Measurements from ENCODE around the gene MTOR. TPM values are rescaled to one million over a fixed set of nuclear protein-coding genes. Genes with fewer than 3 reads are reported as not detected.
A peak's percentile ranks its signal among the peaks of the same experiment; 100 is the strongest.

Gene MTOR
- total RNA-seq, 1 donor from 2014 or later, result 61.9 TPM

DNA sequence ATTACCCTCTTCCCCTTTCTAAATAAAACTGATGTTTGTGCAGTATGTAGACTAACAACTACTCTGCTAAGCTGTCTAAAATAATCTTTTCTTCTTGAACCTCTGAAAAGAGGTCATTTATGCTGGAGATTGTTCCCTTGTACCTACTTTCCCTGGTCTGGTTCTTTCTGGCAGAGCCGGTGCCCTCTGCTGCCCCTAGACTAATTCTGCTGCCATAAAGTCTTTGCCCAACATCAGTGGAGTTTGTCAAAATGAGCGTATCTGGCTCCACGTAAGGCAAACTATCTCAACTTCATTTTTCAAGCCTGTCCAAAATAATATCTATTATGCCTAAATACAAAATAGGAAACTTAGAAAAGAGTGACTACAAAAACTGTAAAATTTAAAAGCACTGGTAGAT is 104.1 kb downstream of the MTOR start:
- Mint-ChIP-seq H3K36me3 (ENCODE audit: low read depth, unreplicated experiment) (peaks cover 28% of the 10 kb centered on the region), H3K27me3 (ENCODE audit: unreplicated experiment) (peaks cover 1% of the 10 kb centered on the region), H3K4me3 (ENCODE audit: unreplicated experiment) (peak overlapping the region; percentile 14), H3K4me1 (ENCODE audit: unreplicated experiment) (peaks cover 28% of the 10 kb centered on the region), H3K9me3 (ENCODE audit: unreplicated experiment) (no peaks in the 10 kb centered on the region), H3K27ac (ENCODE audit: unreplicated experiment) (peak overlapping the region; percentile 34)
- DNase-seq (ENCODE audit: low spot score), result no peak
- TF ChIP-seq CTCF (IDR thresholded peaks at IDR 0.05; ENCODE audit: unreplicated experiment), result no peak

- no peaks in the 10 kb centered on the region for H3K9me3 Mint-ChIP-seq (ENCODE audit: unreplicated experiment)
- H3K27ac Mint-ChIP-seq (ENCODE audit: unreplicated experiment), result peak overlapping the region; percentile 98
Measured at GRCh38 chr1:11157867-11158266, 104.5 kb downstream of the MTOR start.

GRCh38 chr1:11157394-11157793 is 105.0 kb downstream of the MTOR start:
- peak overlapping the region; percentile 98 for H3K27ac Mint-ChIP-seq (ENCODE audit: unreplicated experiment)
- H3K9me3 Mint-ChIP-seq (ENCODE audit: unreplicated experiment), result no peaks in the 10 kb centered on the region
- peaks cover 1% of the 10 kb centered on the region for H3K27me3 Mint-ChIP-seq (ENCODE audit: unreplicated experiment)

More at GRCh38 chr1:11157867-11158266, 104.5 kb downstream of the MTOR start:
- DNase-seq (ENCODE audit: low spot score), result no peak
- Mint-ChIP-seq H3K4me1 (ENCODE audit: unreplicated experiment) (peaks cover 28% of the 10 kb centered on the region), H3K36me3 (ENCODE audit: low read depth, unreplicated experiment) (peaks cover 32% of the 10 kb centered on the region), H3K27me3 (ENCODE audit: unreplicated experiment) (peaks cover 1% of the 10 kb centered on the region), H3K4me3 (ENCODE audit: unreplicated experiment) (no peak overlapping the region)
- TF ChIP-seq CTCF (IDR thresholded peaks at IDR 0.05; ENCODE audit: unreplicated experiment), result no peak

DNA sequence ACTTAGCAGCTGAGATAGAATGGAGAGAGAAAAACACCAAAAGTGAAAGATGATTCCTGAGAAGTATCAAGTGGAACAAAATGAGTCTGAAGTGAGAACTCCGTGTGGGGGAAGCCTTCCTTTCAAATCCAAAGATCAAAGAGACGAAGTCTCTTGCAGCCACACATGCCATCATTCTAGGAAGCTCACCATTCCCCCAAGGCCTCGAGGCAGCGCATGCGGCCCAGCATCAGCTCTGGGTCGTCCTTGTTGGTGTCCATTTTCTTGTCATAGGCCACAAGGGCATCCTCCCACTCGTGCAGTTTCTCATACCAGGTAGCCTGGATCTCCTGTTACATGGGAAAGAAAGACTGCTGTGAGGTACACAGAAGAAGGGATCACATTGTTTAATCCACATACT is 105.4 kb downstream of the MTOR start:
- Mint-ChIP-seq H3K9me3 (ENCODE audit: unreplicated experiment) (no peaks in the 10 kb centered on the region), H3K4me1 (ENCODE audit: unreplicated experiment) (peaks cover 32% of the 10 kb centered on the region), H3K4me3 (ENCODE audit: unreplicated experiment) (peak overlapping the region; percentile 28), H3K27ac (ENCODE audit: unreplicated experiment) (peak overlapping the region; percentile 98), H3K36me3 (ENCODE audit: low read depth, unreplicated experiment) (peaks cover 35% of the 10 kb centered on the region), H3K27me3 (ENCODE audit: unreplicated experiment) (peaks cover 1% of the 10 kb centered on the region)
- TF ChIP-seq CTCF (IDR thresholded peaks at IDR 0.05; ENCODE audit: unreplicated experiment), result no peak
- no peak for DNase-seq (ENCODE audit: low spot score)

More at GRCh38 chr1:11157394-11157793, 105.0 kb downstream of the MTOR start:
- H3K4me3 Mint-ChIP-seq (ENCODE audit: unreplicated experiment), result no peak overlapping the region
- peaks cover 29% of the 10 kb centered on the region for H3K4me1 Mint-ChIP-seq (ENCODE audit: unreplicated experiment)
- peaks cover 37% of the 10 kb centered on the region for H3K36me3 Mint-ChIP-seq (ENCODE audit: low read depth, unreplicated experiment)
- no peak for TF ChIP-seq CTCF (IDR thresholded peaks at IDR 0.05; ENCODE audit: unreplicated experiment)
- DNase-seq (ENCODE audit: low spot score), result no peak

GRCh38 chr1:11156441-11156840 is 105.9 kb downstream of the MTOR start:
- Mint-ChIP-seq H3K4me3 (ENCODE audit: unreplicated experiment) (peak overlapping the region; percentile 28), H3K4me1 (ENCODE audit: unreplicated experiment) (peaks cover 32% of the 10 kb centered on the region), H3K9me3 (ENCODE audit: unreplicated experiment) (no peaks in the 10 kb centered on the region), H3K27me3 (ENCODE audit: unreplicated experiment) (peaks cover 1% of the 10 kb centered on the region), H3K36me3 (ENCODE audit: low read depth, unreplicated experiment) (peaks cover 31% of the 10 kb centered on the region), H3K27ac (ENCODE audit: unreplicated experiment) (peak overlapping the region; percentile 98)
- no peak for TF ChIP-seq CTCF (IDR thresholded peaks at IDR 0.05; ENCODE audit: unreplicated experiment)
- DNase-seq (ENCODE audit: low spot score), result peak; percentile 13
